Tibial nerve (tissue), 4 donors: ENCODE measurements around the gene NR3C1. TPM values are rescaled to one million over a fixed set of nuclear protein-coding genes. Genes with fewer than 3 reads are reported as not detected.
A peak's percentile ranks its signal among the peaks of the same experiment; 100 is the strongest.

ENCODE experiments used
- DNase-seq, 2 donors: peaks; one replicate each; pipeline ENCODE4 v3.0.0-alpha.2; 2019; ENCODE audit warnings: low spot score in 2 of 2
- H3K27ac ChIP-seq, 4 donors: fragments of 200-600 bp; sonication (generic) in 3 of 4; one replicate each; pipeline ENCODE4 v1.5.1; 2017 to 2019; ENCODE audit warnings: mild to moderate bottlenecking in 1 of 4
- H3K27me3 ChIP-seq, 2 donors: fragments of 200-600 bp; sonication (generic) in 1 of 2; one replicate each; pipeline versions ENCODE4 v1.5.1 to v1.6.0; 2017 to 2019
- H3K36me3 ChIP-seq, 3 donors: fragments of 200-600 bp; sonication (generic); one replicate each; pipeline ENCODE4 v1.5.1; 2018 to 2019
- H3K4me1 ChIP-seq, 4 donors: fragments of 200-600 bp; sonication (generic) in 3 of 4; one replicate each; pipeline ENCODE4 v1.5.1; 2017 to 2019
- H3K4me3 ChIP-seq, 4 donors: fragments of 200-600 bp; sonication (generic) in 3 of 4; one replicate each; pipeline ENCODE4 v1.5.1; 2017 to 2019; ENCODE audit warnings: mild to moderate bottlenecking in 1 of 4, moderate library complexity in 1 of 4
- H3K9me3 ChIP-seq, 4 donors: fragments of 200-600 bp; sonication (generic) in 3 of 4; one replicate each; pipeline ENCODE4 v1.5.1; 2017 to 2019
- CTCF ChIP-seq, 5 experiments: fragments of 200-600 bp in 3 of 5; fragments of 450-650 bp in 2 of 5; sonication (generic) in 3 of 5; IDR thresholded peaks; one replicate each; pipeline ENCODE4 v1.5.1; 2016 to 2019; ENCODE audit warnings: antibody characterized with exemption in 5 of 5, mild to moderate bottlenecking in 3 of 5, moderate library complexity in 2 of 5
- EP300 ChIP-seq, 2 donors: sonication (generic); formaldehyde crosslinking; IDR thresholded peaks; one replicate each; pipeline ENCODE4 v1.6.1; 2017; ENCODE audit warnings: antibody characterized with exemption in 2 of 2, mild to moderate bottlenecking in 1 of 2
- POLR2A ChIP-seq, 2 donors: fragments of 450-650 bp; IDR thresholded peaks; one replicate each; pipeline ENCODE4 v1.6.1; 2017; ENCODE audit warnings: antibody characterized with exemption in 2 of 2, mild to moderate bottlenecking in 2 of 2, moderate library complexity in 2 of 2
- WGBS, 2 donors: methylation state at CpG; one replicate each; pipeline ENCODE4 v1.1.5; 2018; 5-methylcytosine and 5-hydroxymethylcytosine counted together
- small RNA-seq: library from RNA; depleted of rRNA; stranded (forward); fragments of <200 nt; gene quantifications from one replicate; pipeline ENCODE3, GENCODE V24; 2016
- total RNA-seq, 4 donors: library from RNA; depleted of rRNA; stranded (reverse); fragments of >200 nt; gene quantifications; one replicate each; pipeline ENCODE4 v1.1.0, GENCODE V29; 2016

Gene NR3C1
- total RNA-seq, 4 donors from 2014 or later: 47.1 to 86.2 (median 75.8) TPM

- H3K27ac ChIP-seq: peak overlapping the region in 2 of 4 donors; percentile 23 to 51
- no peak for TF ChIP-seq CTCF (IDR thresholded peaks at IDR 0.05)
- no peak for TF ChIP-seq EP300 (IDR thresholded peaks at IDR 0.05)
- no peak for TF ChIP-seq POLR2A (IDR thresholded peaks at IDR 0.05)
- 84 to 85% methylated on average over 6 of the region's 6 CpGs for WGBS, 2 donors
Observed at GRCh38 chr5:143230676-143230996, 172.8 kb downstream of the NR3C1 start.

GRCh38 chr5:143229896-143230675 is 173.4 kb downstream of the NR3C1 start:
- Histone ChIP-seq H3K27me3 (no peaks in the 10 kb centered on the region), H3K36me3 (peaks cover 0 to 2% (median 0%) of the 10 kb centered on the region in 3 donors), H3K4me3 (no peak overlapping the region), H3K27ac (peak overlapping the region in 3 of 4 donors; percentile 6 to 57 (median 51)), H3K9me3 (no peaks in the 10 kb centered on the region), H3K4me1 (peaks cover 0 to 52% (median 7%) of the 10 kb centered on the region in 4 donors)
- DNase-seq: no peak
- peak in 1 of 2 donors; percentile 32 for TF ChIP-seq EP300 (IDR thresholded peaks at IDR 0.05)
- no peak for TF ChIP-seq POLR2A (IDR thresholded peaks at IDR 0.05)
- WGBS, 2 donors: 60 to 66% methylated on average over 10 of the region's 10 CpGs

More at GRCh38 chr5:143230676-143230996, 172.8 kb downstream of the NR3C1 start:
- peaks cover 0 to 54% (median 7%) of the 10 kb centered on the region in 4 donors for H3K4me1 ChIP-seq
- no peaks in the 10 kb centered on the region for H3K36me3 ChIP-seq
- no peaks in the 10 kb centered on the region for H3K9me3 ChIP-seq
- H3K27me3 ChIP-seq: no peaks in the 10 kb centered on the region
- DNase-seq: no peak
- no peak overlapping the region for H3K4me3 ChIP-seq

GRCh38 chr5:143229426-143229895 is 174.0 kb downstream of the NR3C1 start:
- TF ChIP-seq POLR2A (IDR thresholded peaks at IDR 0.05) (no peak), CTCF (IDR thresholded peaks at IDR 0.05) (no peak), EP300 (IDR thresholded peaks at IDR 0.05) (no peak)
- no peak for DNase-seq
- Histone ChIP-seq H3K27me3 (no peaks in the 10 kb centered on the region), H3K4me3 (no peak overlapping the region), H3K36me3 (peaks cover 0 to 8% (median 0%) of the 10 kb centered on the region in 3 donors), H3K9me3 (no peaks in the 10 kb centered on the region), H3K27ac (peak overlapping the region in 2 of 4 donors; percentile 51 to 57), H3K4me1 (peaks cover 0 to 45% (median 7%) of the 10 kb centered on the region in 4 donors)
- WGBS, 2 donors: 83 to 90% methylated on average over 8 of the region's 8 CpGs

GRCh38 chr5:143228597-143229293 is 174.7 kb downstream of the NR3C1 start:
- no peaks in the 10 kb centered on the region for H3K27me3 ChIP-seq
- no peak for DNase-seq
- H3K4me3 ChIP-seq: no peak overlapping the region
- 59 to 61% methylated on average over 8 of the region's 8 CpGs for WGBS, 2 donors
- peaks cover 0 to 10% (median 0%) of the 10 kb centered on the region in 3 donors for H3K36me3 ChIP-seq
- H3K4me1 ChIP-seq: peaks cover 0 to 43% (median 7%) of the 10 kb centered on the region in 4 donors
- H3K27ac ChIP-seq: peak overlapping the region in 2 of 4 donors; percentile 51 to 57
- TF ChIP-seq CTCF (IDR thresholded peaks at IDR 0.05) (no peak), POLR2A (IDR thresholded peaks at IDR 0.05) (no peak), EP300 (IDR thresholded peaks at IDR 0.05) (no peak)
- no peaks in the 10 kb centered on the region for H3K9me3 ChIP-seq

Small RNAs within 50 kb of the gene (small RNA-seq; reads per million reads assigned to genes)
- not detected for gene AC091925.2
